Peyer's patch (tissue), 4 donors: ENCODE results near the gene CLDN9.

Experiments used
- CTCF ChIP-seq, 6 experiments: fragments of 450-650 bp in 4 of 6; fragments of 200-600 bp in 2 of 6; sonication (generic) in 1 of 6; IDR thresholded peaks; one replicate each; pipeline ENCODE4 v1.5.1; 2017 to 2019; ENCODE audit warnings: antibody characterized with exemption in 6 of 6, mild to moderate bottlenecking in 3 of 6, moderate library complexity in 1 of 6
- POLR2A ChIP-seq, 2 donors: fragments of 450-650 bp; IDR thresholded peaks; one replicate each; pipeline ENCODE4 v1.5.1; 2017; ENCODE audit warnings: antibody characterized with exemption in 2 of 2, mild to moderate bottlenecking in 2 of 2, moderate library complexity in 2 of 2

- TF ChIP-seq CTCF (IDR thresholded peaks at IDR 0.05) = no peak
- no peak for TF ChIP-seq POLR2A (IDR thresholded peaks at IDR 0.05)
Measured at GRCh38 chr16:2996298-2996697, 16.4 kb upstream of the CLDN9 start.
